K562 (cell line): Measurements from ENCODE around the gene AKT2. TPM values are rescaled to one million over a fixed set of nuclear protein-coding genes. Genes with fewer than 3 reads are reported as not detected.

Experiments used
- microRNA counts: library from miRNA; unstranded; fragments of <30 nt; microRNA quantifications from one replicate; lab custom pipeline; 2016
- microRNA-seq: library from miRNA; unstranded; fragments of <30 nt; microRNA quantifications from one replicate; pipeline ENCODE4, GENCODE V29; 2018; ENCODE audit warnings: borderline microRNAs expressed
- polyA plus RNA-seq, 8 experiments: library from polyadenylated mRNA; depleted of rRNA in 4 of 8; stranded (reverse) in 5 of 8; unstranded in 3 of 8; fragments of >200 nt; fragmentation: Nextera tagmentation in 2 of 8; fragmentation: Illumina TruSeq in 1 of 8; extraction: Ambion mirVana in 2 of 8; extraction: Trizol in 1 of 8; gene quantifications; 2 replicates each; pipeline versions ENCODE4 v1.2.1 to v1.2.3, GENCODE V29; 2011 to 2014; ENCODE audit warnings: inconsistent platforms in 1 of 8, missing spikeins in 1 of 8
- small RNA-seq: library from RNA; depleted of rRNA; stranded (forward); fragments of <200 nt; gene quantifications from one replicate; pipeline ENCODE3, GENCODE V24; 2014
- total RNA-seq, 7 experiments: library from RNA; depleted of rRNA in 6 of 7; stranded (reverse); fragments of >200 nt in 6 of 7; fragmentation: Illumina TruSeq in 2 of 7; extraction: Trizol in 2 of 7; gene quantifications; 2 replicates each; pipeline versions ENCODE4 v1.2.1 to v1.2.3, GENCODE V29; 2011 to 2021; ENCODE audit warnings: low replicate concordance in 1 of 7

Gene AKT2
- total and polyA plus RNA-seq, 9 of the 15 experiments (the other 6 are each of a cell fraction or from before 2014, with no cell fraction given), result 1.1 to 132 (median 67.7) TPM

MicroRNA genes within 50 kb of the gene (microRNA counts, 767-probe panel; counts per million panel counts)
- microRNA hsa-miR-641 (lab: Ali Mortazavi, UCI), result 2,290 counts per million, percentile 58 among the panel's probes with 10 or more counts

Small RNAs within 50 kb of the gene (microRNA-seq; reads per million reads assigned to microRNA genes)
- gene MIR641, result 125 reads per million, percentile 81 among the genes with 10 or more reads in this experiment

Small RNAs within 50 kb of the gene (small RNA-seq; reads per million reads assigned to genes)
- gene MIR641 (47.5 reads per million, percentile 98 among the genes with 10 or more reads in this experiment), gene RNU6-945P (not detected)

Other genes with a start within 250 kb of the AKT2 start
Only the 7 nearest of the 13 such genes appear.
- 6.4 TPM in 2 replicates for gene MAP3K10, start 93.9 kb downstream of the AKT2 start, total RNA-seq (2014; rRNA removed)
- 0.86 and 1.6 TPM in 2 replicates for gene MAP3K10, start 93.9 kb downstream of the AKT2 start, total RNA-seq (2014; rRNA removed; fragmentation: Illumina TruSeq; extraction: Trizol)
- gene MAP3K10, start 93.9 kb downstream of the AKT2 start, total RNA-seq (2015; rRNA removed; fragmentation: Illumina TruSeq; extraction: Trizol), result 3.6 and 3.9 TPM in 2 replicates
- gene MAP3K10, start 93.9 kb downstream of the AKT2 start, total RNA-seq (2021), result 8.0 TPM in 2 replicates
- gene MAP3K10, start 93.9 kb downstream of the AKT2 start, polyA plus RNA-seq (2011; rRNA removed), result 1.9 and 3.3 TPM in 2 replicates
- gene MAP3K10, start 93.9 kb downstream of the AKT2 start, polyA plus RNA-seq (2014; fragmentation: Illumina TruSeq; extraction: Trizol), result 1.4 and 3.9 TPM in 2 replicates
- gene MAP3K10, start 93.9 kb downstream of the AKT2 start, polyA plus RNA-seq (2014; fragmentation: Nextera tagmentation; extraction: Ambion mirVana), result under 1 TPM in 1 of 2 experiments, not detected in 1; 0.01 TPM
- 6.0 and 7.3 TPM in 2 replicates for gene MAP3K10, start 93.9 kb downstream of the AKT2 start, polyA plus RNA-seq (2014; rRNA removed)
- not detected in 2 replicates for gene TTC9B, start 67.0 kb downstream of the AKT2 start, total RNA-seq (2014; rRNA removed)
- gene TTC9B, start 67.0 kb downstream of the AKT2 start, total RNA-seq (2014; rRNA removed; fragmentation: Illumina TruSeq; extraction: Trizol), result not detected in 2 replicates
- not detected in 2 replicates for gene TTC9B, start 67.0 kb downstream of the AKT2 start, total RNA-seq (2015; rRNA removed; fragmentation: Illumina TruSeq; extraction: Trizol)
- not detected in 2 replicates for gene TTC9B, start 67.0 kb downstream of the AKT2 start, total RNA-seq (2021)
- gene TTC9B, start 67.0 kb downstream of the AKT2 start, polyA plus RNA-seq (2011; rRNA removed), result 0.03 and 0.14 TPM in 2 replicates
- gene TTC9B, start 67.0 kb downstream of the AKT2 start, polyA plus RNA-seq (2014; fragmentation: Illumina TruSeq; extraction: Trizol), result not detected in 2 replicates
- gene TTC9B, start 67.0 kb downstream of the AKT2 start, polyA plus RNA-seq (2014; fragmentation: Nextera tagmentation; extraction: Ambion mirVana), result under 1 TPM in 1 of 2 experiments, not detected in 1; 0.06 TPM
- not detected in 2 replicates for gene TTC9B, start 67.0 kb downstream of the AKT2 start, polyA plus RNA-seq (2014; rRNA removed)
- 0.08 TPM in 1 of 2 replicates, not detected in the other for gene CCNP, start 58.7 kb downstream of the AKT2 start, total RNA-seq (2014; rRNA removed)
- not detected in 2 replicates for gene CCNP, start 58.7 kb downstream of the AKT2 start, total RNA-seq (2014; rRNA removed; fragmentation: Illumina TruSeq; extraction: Trizol)
- not detected in 2 replicates for gene CCNP, start 58.7 kb downstream of the AKT2 start, total RNA-seq (2015; rRNA removed; fragmentation: Illumina TruSeq; extraction: Trizol)
- not detected in 2 replicates for gene CCNP, start 58.7 kb downstream of the AKT2 start, total RNA-seq (2021)
- 0.04 TPM in 1 of 2 replicates, not detected in the other for gene CCNP, start 58.7 kb downstream of the AKT2 start, polyA plus RNA-seq (2011; rRNA removed)
- gene CCNP, start 58.7 kb downstream of the AKT2 start, polyA plus RNA-seq (2014; fragmentation: Illumina TruSeq; extraction: Trizol), result not detected in 2 replicates
- gene CCNP, start 58.7 kb downstream of the AKT2 start, polyA plus RNA-seq (2014; fragmentation: Nextera tagmentation; extraction: Ambion mirVana), result not detected
- 0.19 and 0.32 TPM in 2 replicates for gene CCNP, start 58.7 kb downstream of the AKT2 start, polyA plus RNA-seq (2014; rRNA removed)
- 15.8 and 18.7 TPM in 2 replicates for gene C19orf47, start 63.1 kb upstream of the AKT2 start, total RNA-seq (2014; rRNA removed)
- gene C19orf47, start 63.1 kb upstream of the AKT2 start, total RNA-seq (2014; rRNA removed; fragmentation: Illumina TruSeq; extraction: Trizol), result 3.3 and 4.0 TPM in 2 replicates
- 9.6 and 11.0 TPM in 2 replicates for gene C19orf47, start 63.1 kb upstream of the AKT2 start, total RNA-seq (2015; rRNA removed; fragmentation: Illumina TruSeq; extraction: Trizol)
- 26.1 and 27.3 TPM in 2 replicates for gene C19orf47, start 63.1 kb upstream of the AKT2 start, total RNA-seq (2021)
- gene C19orf47, start 63.1 kb upstream of the AKT2 start, polyA plus RNA-seq (2011; rRNA removed), result 21.6 and 24.9 TPM in 2 replicates
- gene C19orf47, start 63.1 kb upstream of the AKT2 start, polyA plus RNA-seq (2014; fragmentation: Illumina TruSeq; extraction: Trizol), result 15.2 and 18.3 TPM in 2 replicates
- gene C19orf47, start 63.1 kb upstream of the AKT2 start, polyA plus RNA-seq (2014; fragmentation: Nextera tagmentation; extraction: Ambion mirVana), result under 1 TPM; 0.08 to 0.66 TPM
- 14.7 and 20.5 TPM in 2 replicates for gene C19orf47, start 63.1 kb upstream of the AKT2 start, polyA plus RNA-seq (2014; rRNA removed)
- 112 and 167 TPM in 2 replicates for gene PLD3, start 63.4 kb upstream of the AKT2 start, total RNA-seq (2014; rRNA removed)
- 25.6 and 32.7 TPM in 2 replicates for gene PLD3, start 63.4 kb upstream of the AKT2 start, total RNA-seq (2014; rRNA removed; fragmentation: Illumina TruSeq; extraction: Trizol)
- gene PLD3, start 63.4 kb upstream of the AKT2 start, total RNA-seq (2015; rRNA removed; fragmentation: Illumina TruSeq; extraction: Trizol), result 63.5 and 72.9 TPM in 2 replicates
- 121 and 128 TPM in 2 replicates for gene PLD3, start 63.4 kb upstream of the AKT2 start, total RNA-seq (2021)
- 72.7 and 167 TPM in 2 replicates for gene PLD3, start 63.4 kb upstream of the AKT2 start, polyA plus RNA-seq (2011; rRNA removed)
- 79.3 and 129 TPM in 2 replicates for gene PLD3, start 63.4 kb upstream of the AKT2 start, polyA plus RNA-seq (2014; fragmentation: Illumina TruSeq; extraction: Trizol)
- gene PLD3, start 63.4 kb upstream of the AKT2 start, polyA plus RNA-seq (2014; fragmentation: Nextera tagmentation; extraction: Ambion mirVana), result 1 to 10 TPM; 2.3 to 5.8 TPM
- 81.6 and 91.2 TPM in 2 replicates for gene PLD3, start 63.4 kb upstream of the AKT2 start, polyA plus RNA-seq (2014; rRNA removed)
- 0.08 TPM in 1 of 2 replicates, not detected in the other for gene HIPK4, start 104.8 kb upstream of the AKT2 start, total RNA-seq (2014; rRNA removed)
- not detected in 2 replicates for gene HIPK4, start 104.8 kb upstream of the AKT2 start, total RNA-seq (2014; rRNA removed; fragmentation: Illumina TruSeq; extraction: Trizol)
- gene HIPK4, start 104.8 kb upstream of the AKT2 start, total RNA-seq (2015; rRNA removed; fragmentation: Illumina TruSeq; extraction: Trizol), result not detected in 2 replicates
- gene HIPK4, start 104.8 kb upstream of the AKT2 start, total RNA-seq (2021), result 0.07 and 0.09 TPM in 2 replicates
- gene HIPK4, start 104.8 kb upstream of the AKT2 start, polyA plus RNA-seq (2011; rRNA removed), result 0.06 TPM in 1 of 2 replicates, not detected in the other
- not detected in 2 replicates for gene HIPK4, start 104.8 kb upstream of the AKT2 start, polyA plus RNA-seq (2014; fragmentation: Illumina TruSeq; extraction: Trizol)
- not detected for gene HIPK4, start 104.8 kb upstream of the AKT2 start, polyA plus RNA-seq (2014; fragmentation: Nextera tagmentation; extraction: Ambion mirVana)
- gene HIPK4, start 104.8 kb upstream of the AKT2 start, polyA plus RNA-seq (2014; rRNA removed), result 0.05 TPM in 1 of 2 replicates, not detected in the other
- 2.8 and 3.8 TPM in 2 replicates for gene PRX, start 128.0 kb upstream of the AKT2 start, total RNA-seq (2014; rRNA removed)
- gene PRX, start 128.0 kb upstream of the AKT2 start, total RNA-seq (2014; rRNA removed; fragmentation: Illumina TruSeq; extraction: Trizol), result 0.61 and 0.65 TPM in 2 replicates
- 1.8 and 2.0 TPM in 2 replicates for gene PRX, start 128.0 kb upstream of the AKT2 start, total RNA-seq (2015; rRNA removed; fragmentation: Illumina TruSeq; extraction: Trizol)
- gene PRX, start 128.0 kb upstream of the AKT2 start, total RNA-seq (2021), result 2.9 and 3.5 TPM in 2 replicates
- 1.5 and 1.7 TPM in 2 replicates for gene PRX, start 128.0 kb upstream of the AKT2 start, polyA plus RNA-seq (2011; rRNA removed)
- 1.3 and 2.1 TPM in 2 replicates for gene PRX, start 128.0 kb upstream of the AKT2 start, polyA plus RNA-seq (2014; fragmentation: Illumina TruSeq; extraction: Trizol)
- not detected for gene PRX, start 128.0 kb upstream of the AKT2 start, polyA plus RNA-seq (2014; fragmentation: Nextera tagmentation; extraction: Ambion mirVana)
- gene PRX, start 128.0 kb upstream of the AKT2 start, polyA plus RNA-seq (2014; rRNA removed), result 1.4 and 1.7 TPM in 2 replicates